Measurements from ENCODE around the gene MAT2B. TPM values are rescaled to one million over a fixed set of nuclear protein-coding genes. Genes with fewer than 3 reads are reported as not detected.

Gene MAT2B
- total RNA-seq (2014; rRNA removed; shearing (Covaris generic)), result 59.1 and 68.0 TPM in 2 replicates

GRCh38 chr5:163505368-163506094 lies at the start of gene MAT2B:
Gene MAT2B, plus strand, starts transcription at chr5:163505619. Its CDS starts 68 bp downstream, at chr5:163505687.
- DNase-seq (ENCODE audit: low read depth), result peak; percentile 91

GRCh38 chr5:163456029-163456589 lies 49.3 kb upstream of the MAT2B start:
- DNase-seq (ENCODE audit: low read depth), result no peak

- DNase-seq (ENCODE audit: low read depth), result no peak
Observed at GRCh38 chr5:163456840-163457239, 48.6 kb upstream of the MAT2B start.

- no peak for DNase-seq (ENCODE audit: low read depth)
Observed at GRCh38 chr5:163458778-163459385, 46.5 kb upstream of the MAT2B start.

GRCh38 chr5:163459462-163459818 lies 46.0 kb upstream of the MAT2B start:
- no peak for DNase-seq (ENCODE audit: low read depth)

- DNase-seq (ENCODE audit: low read depth), result peak; percentile 98
Observed at GRCh38 chr5:163459819-163460561, 45.4 kb upstream of the MAT2B start, which contains the start of gene NUDCD2. Gene NUDCD2, minus strand, starts transcription at chr5:163460102. Its CDS starts 52 bp downstream, at chr5:163460050.

- DNase-seq (ENCODE audit: low read depth), result no peak
Observed at GRCh38 chr5:163460562-163461171, 44.8 kb upstream of the MAT2B start, which contains the start of gene HMMR. Gene HMMR, plus strand, starts transcription at chr5:163460632. Its CDS starts 61 bp downstream, at chr5:163460693.

GRCh38 chr5:163463063-163463435 lies 42.4 kb upstream of the MAT2B start:
- DNase-seq (ENCODE audit: low read depth), result no peak

- no peak for DNase-seq (ENCODE audit: low read depth)
Observed at GRCh38 chr5:163467682-163468081, 37.7 kb upstream of the MAT2B start.

GRCh38 chr5:163473635-163474243 lies 31.7 kb upstream of the MAT2B start:
- DNase-seq (ENCODE audit: low read depth), result no peak

GRCh38 chr5:163475411-163475810 lies 30.0 kb upstream of the MAT2B start:
- DNase-seq (ENCODE audit: low read depth), result no peak

- DNase-seq (ENCODE audit: low read depth), result no peak
Observed at GRCh38 chr5:163478126-163478981, 27.1 kb upstream of the MAT2B start.

GRCh38 chr5:163478982-163479271 lies 26.5 kb upstream of the MAT2B start:
- DNase-seq (ENCODE audit: low read depth), result no peak

GRCh38 chr5:163489055-163489744 lies 16.2 kb upstream of the MAT2B start:
- peak; percentile 48 for DNase-seq (ENCODE audit: low read depth)

GRCh38 chr5:163489745-163490075 lies 15.7 kb upstream of the MAT2B start:
- DNase-seq (ENCODE audit: low read depth), result no peak

- peak; percentile 19 for DNase-seq (ENCODE audit: low read depth)
Observed at GRCh38 chr5:163496286-163496685, 9.1 kb upstream of the MAT2B start.

GRCh38 chr5:163497315-163497714 lies 8.1 kb upstream of the MAT2B start:
- no peak for DNase-seq (ENCODE audit: low read depth)

- DNase-seq (ENCODE audit: low read depth), result peak; percentile 31
Observed at GRCh38 chr5:163498886-163499285, 6.5 kb upstream of the MAT2B start.

GRCh38 chr5:163502521-163502920 lies 2.9 kb upstream of the MAT2B start:
- no peak for DNase-seq (ENCODE audit: low read depth)
